GM21825 (cell line): ENCODE measurements around the gene BRMS1.

ENCODE experiments used
- ATAC-seq: cut with Tn5 transposase; IDR thresholded peaks from one replicate; pipeline ENCODE4 v1.9.1; 2021; ENCODE audit warnings: mild to moderate bottlenecking, moderate library complexity; ENCODE audit not compliant: unreplicated experiment

Gene BRMS1

DNA sequence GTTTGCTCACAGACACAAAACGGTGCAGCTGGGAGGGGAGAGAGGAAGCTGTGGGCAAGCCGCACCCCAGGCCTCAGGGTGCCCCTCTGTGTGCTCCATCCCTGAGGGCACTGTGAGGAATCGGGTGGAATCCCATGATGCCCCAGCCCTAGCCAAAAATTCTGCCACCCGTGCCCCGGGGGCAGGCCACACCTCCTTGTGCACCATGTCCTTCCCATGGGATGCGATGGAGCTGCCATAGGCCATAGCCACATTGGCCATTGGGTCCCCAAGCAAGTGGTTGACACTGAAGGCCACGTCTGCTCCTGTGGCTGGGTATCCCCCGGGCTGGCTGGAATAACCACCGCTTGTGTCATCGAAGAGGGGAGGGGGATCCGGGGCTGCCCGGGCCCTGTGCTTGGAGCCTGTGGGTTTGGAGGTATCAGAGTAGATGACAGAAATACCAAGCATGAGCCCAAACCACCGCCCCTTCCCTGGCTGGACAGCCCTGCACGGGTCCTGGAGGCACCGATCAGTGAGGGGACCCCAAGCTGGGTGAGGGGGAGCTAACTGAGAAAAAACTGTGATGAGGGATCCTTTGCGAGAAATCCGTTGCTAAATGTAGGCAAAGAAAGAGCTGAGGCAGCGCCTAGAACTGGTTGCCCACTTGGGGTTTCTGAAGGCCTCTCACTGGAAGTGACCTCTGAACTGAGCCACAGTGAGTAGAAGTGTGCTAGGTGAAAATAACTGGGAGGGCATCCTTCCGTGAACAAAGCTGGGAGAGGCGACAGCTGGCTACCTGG, 56.8 kb downstream of the BRMS1 start:
- ATAC-seq: no peak
